ENCODE measurements around the gene GALNT2. TPM values are rescaled to one million over a fixed set of nuclear protein-coding genes. Genes with fewer than 3 reads are reported as not detected.
A peak's percentile ranks its signal among the peaks of the same experiment; 100 is the strongest.

GALNT2 gene
- total RNA-seq, 1 donor from 2014 or later = 60.7 TPM

- no peak overlapping the region for H3K4me3 ChIP-seq (ENCODE audit: low read depth, low read length)
- no peaks in the 10 kb centered on the region for H3K36me3 ChIP-seq (ENCODE audit: control insufficient read depth, insufficient read depth, low read length)
- no peaks in the 10 kb centered on the region for H3K27me3 ChIP-seq (ENCODE audit: control insufficient read depth, insufficient read depth, low read length)
- DNase-seq (ENCODE audit: low read depth) = no peak
- TF ChIP-seq, protein P1, sequence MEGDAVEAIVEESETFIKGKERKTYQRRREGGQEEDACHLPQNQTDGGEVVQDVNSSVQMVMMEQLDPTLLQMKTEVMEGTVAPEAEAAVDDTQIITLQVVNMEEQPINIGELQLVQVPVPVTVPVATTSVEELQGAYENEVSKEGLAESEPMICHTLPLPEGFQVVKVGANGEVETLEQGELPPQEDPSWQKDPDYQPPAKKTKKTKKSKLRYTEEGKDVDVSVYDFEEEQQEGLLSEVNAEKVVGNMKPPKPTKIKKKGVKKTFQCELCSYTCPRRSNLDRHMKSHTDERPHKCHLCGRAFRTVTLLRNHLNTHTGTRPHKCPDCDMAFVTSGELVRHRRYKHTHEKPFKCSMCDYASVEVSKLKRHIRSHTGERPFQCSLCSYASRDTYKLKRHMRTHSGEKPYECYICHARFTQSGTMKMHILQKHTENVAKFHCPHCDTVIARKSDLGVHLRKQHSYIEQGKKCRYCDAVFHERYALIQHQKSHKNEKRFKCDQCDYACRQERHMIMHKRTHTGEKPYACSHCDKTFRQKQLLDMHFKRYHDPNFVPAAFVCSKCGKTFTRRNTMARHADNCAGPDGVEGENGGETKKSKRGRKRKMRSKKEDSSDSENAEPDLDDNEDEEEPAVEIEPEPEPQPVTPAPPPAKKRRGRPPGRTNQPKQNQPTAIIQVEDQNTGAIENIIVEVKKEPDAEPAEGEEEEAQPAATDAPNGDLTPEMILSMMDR (IDR thresholded peaks at IDR 0.05; ENCODE audit: insufficient read depth, low read length, poor library complexity, severe bottlenecking) = no peak
Observed at GRCh38 chr1:230326971-230327891, 260.2 kb downstream of the GALNT2 start.

DNA sequence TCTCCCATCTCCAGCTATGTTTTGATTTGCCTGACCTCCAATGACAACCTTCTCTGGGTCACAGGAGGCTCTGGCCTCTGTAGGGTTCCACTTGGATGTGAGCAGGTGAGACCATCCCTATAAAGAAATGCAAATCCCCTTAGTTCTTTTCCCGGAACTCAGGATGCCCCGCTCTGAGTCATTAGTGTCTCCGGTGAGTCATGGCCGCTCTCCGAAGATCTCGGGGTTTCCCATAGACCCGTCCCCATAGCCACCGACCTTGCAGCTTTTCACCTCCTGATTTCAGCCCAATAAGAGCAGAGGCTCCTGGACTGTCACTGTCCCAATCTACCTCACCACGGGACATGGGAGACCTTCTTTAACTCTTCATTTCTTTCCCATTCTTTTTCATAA lies 260.9 kb downstream of the GALNT2 start:
- no peak overlapping the region for H3K4me3 ChIP-seq (ENCODE audit: low read depth, low read length)
- H3K36me3 ChIP-seq (ENCODE audit: control insufficient read depth, insufficient read depth, low read length) = no peaks in the 10 kb centered on the region
- TF ChIP-seq, protein P1 (IDR thresholded peaks at IDR 0.05; ENCODE audit: insufficient read depth, low read length, poor library complexity, severe bottlenecking) = no peak
- DNase-seq (ENCODE audit: low read depth) = peak; percentile 32
- H3K27me3 ChIP-seq (ENCODE audit: control insufficient read depth, insufficient read depth, low read length) = no peaks in the 10 kb centered on the region

DNA sequence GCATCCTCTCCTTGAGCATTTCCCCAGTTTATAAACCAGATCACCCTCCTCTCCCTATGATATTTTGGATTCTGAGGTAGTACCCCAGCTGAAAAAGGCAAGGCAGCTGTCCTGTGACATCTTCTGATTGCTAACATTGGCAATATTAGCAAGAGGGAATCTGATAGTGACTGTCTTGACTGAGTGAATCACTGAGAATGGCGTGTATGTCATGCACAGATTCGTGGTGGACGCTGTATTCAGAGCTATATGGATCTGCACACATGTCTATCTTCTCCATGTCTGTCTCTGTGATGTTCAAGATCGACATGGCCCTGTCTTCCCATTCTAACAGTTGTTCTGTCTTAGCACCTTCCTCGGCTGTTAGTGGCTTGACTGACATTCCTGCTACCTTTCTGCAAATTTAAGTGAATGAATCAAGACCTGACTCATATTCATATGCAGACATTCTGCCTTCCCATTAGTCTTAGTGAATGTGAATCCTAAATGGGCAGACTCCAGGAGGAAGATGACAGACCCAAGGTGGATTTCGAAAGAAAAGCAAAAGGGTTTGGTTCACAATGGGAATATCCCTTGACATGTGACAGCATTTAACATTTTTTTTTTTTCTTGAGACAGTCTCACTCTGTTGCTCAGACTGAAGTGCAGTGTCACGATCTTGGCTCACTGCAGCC lies 261.4 kb downstream of the GALNT2 start:
- no peaks in the 10 kb centered on the region for H3K36me3 ChIP-seq (ENCODE audit: control insufficient read depth, insufficient read depth, low read length)
- TF ChIP-seq, protein P1 (IDR thresholded peaks at IDR 0.05; ENCODE audit: insufficient read depth, low read length, poor library complexity, severe bottlenecking) = no peak
- no peaks in the 10 kb centered on the region for H3K27me3 ChIP-seq (ENCODE audit: control insufficient read depth, insufficient read depth, low read length)
- no peak overlapping the region for H3K4me3 ChIP-seq (ENCODE audit: low read depth, low read length)
- peak; percentile 25 for DNase-seq (ENCODE audit: low read depth)

DNA sequence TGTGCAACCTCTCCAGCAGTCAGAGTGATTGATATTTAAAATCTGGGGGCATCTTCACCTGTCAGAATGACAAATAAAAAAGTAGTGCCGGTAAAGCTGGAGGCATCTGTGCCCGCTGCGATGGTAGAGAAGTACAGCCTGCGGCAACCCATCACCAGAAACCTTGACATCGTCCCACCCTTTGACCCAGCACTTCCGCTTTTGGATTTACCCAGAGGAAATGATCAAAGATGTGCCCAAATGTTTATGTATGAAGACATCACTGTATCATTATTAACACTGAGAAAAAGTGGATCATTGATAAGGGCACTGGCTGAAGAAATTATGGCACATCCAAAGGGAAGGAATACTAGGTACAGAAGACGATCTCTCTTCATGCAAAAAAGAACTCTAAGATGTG lies 263.1 kb downstream of the GALNT2 start:
- DNase-seq (ENCODE audit: low read depth) = no peak
- no peaks in the 10 kb centered on the region for H3K27me3 ChIP-seq (ENCODE audit: control insufficient read depth, insufficient read depth, low read length)
- H3K4me3 ChIP-seq (ENCODE audit: low read depth, low read length) = no peak overlapping the region
- no peaks in the 10 kb centered on the region for H3K36me3 ChIP-seq (ENCODE audit: control insufficient read depth, insufficient read depth, low read length)
- TF ChIP-seq, protein P1 (IDR thresholded peaks at IDR 0.05; ENCODE audit: insufficient read depth, low read length, poor library complexity, severe bottlenecking) = no peak

Measured in kidney epithelial cell (primary cell).